ENCODE data around the gene HOXD9.

- TF ChIP-seq CTCF (IDR thresholded peaks at IDR 0.05; ENCODE audit: control extremely low read depth in 1 of 3, insufficient read depth in 1 of 3, low read depth in 1 of 3, low read length in 3 of 3) = no peak
- TF ChIP-seq ATF3 (IDR thresholded peaks at IDR 0.05; ENCODE audit: insufficient read depth, low read depth, low read length) = no peak
- no peak for TF ChIP-seq TAF1 (IDR thresholded peaks at IDR 0.05; ENCODE audit: low read depth, low read length)
- TF ChIP-seq BACH1 (IDR thresholded peaks at IDR 0.05; ENCODE audit: low read length) = no peak
- TF ChIP-seq POLR2AphosphoS5 (IDR thresholded peaks at IDR 0.05; ENCODE audit: low read depth, low read length) = no peak
- no peak for TF ChIP-seq RXRA (IDR thresholded peaks at IDR 0.05; ENCODE audit: insufficient read depth, low read depth, low read length)
Measured at GRCh38 chr2:176136374-176137251, 14.1 kb downstream of the HOXD9 start.
